Renal cortex interstitium (tissue), 11 donors: ENCODE results near the gene ACBD5. TPM values are rescaled to one million over a fixed set of nuclear protein-coding genes. Genes with fewer than 3 reads are reported as not detected.
"Not testable (repeated sequence)": the region's sequence is repeated elsewhere in the genome, so short reads cannot be mapped to it uniquely, and the experiment has no call there.

Source experiments
- DNase-seq, 11 donors: peaks; one replicate each; pipeline ENCODE4 v3.0.0-alpha.2; 2013; ENCODE audit warnings: low read depth in 9 of 11, low spot score in 4 of 11; ENCODE audit errors: extremely low read depth in 1 of 11
- polyA plus RNA-seq, 3 donors: library from polyadenylated mRNA; unstranded; fragments of 120-200 nt; gene quantifications; one replicate each; pipeline ENCODE4 v1.2.1, GENCODE V29; 2013; ENCODE audit not compliant: insufficient read length in 3 of 3

ACBD5 gene
- polyA plus RNA-seq, 3 donors, result 33.4 to 41.2 (median 38.4) TPM

DNA sequence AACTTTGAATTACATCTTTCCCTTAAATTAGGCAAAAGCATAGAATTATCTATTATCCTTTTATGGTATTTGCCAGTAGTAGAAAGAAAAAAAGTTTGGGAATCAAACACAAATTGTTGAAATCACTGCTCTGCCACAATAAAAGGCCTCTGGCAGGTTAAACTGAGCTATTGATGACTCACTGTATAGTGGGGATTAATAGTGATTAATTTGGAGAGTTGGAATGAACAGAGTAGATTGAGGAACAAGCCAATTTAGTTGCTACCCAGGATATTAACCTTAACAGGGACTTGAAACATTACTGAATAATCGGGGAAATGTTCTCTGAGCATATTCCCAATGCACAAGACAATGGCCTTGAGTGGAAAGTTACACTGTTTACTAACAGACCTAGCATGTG lies 52.3 kb downstream of the ACBD5 start:
- DNase-seq, result no peak

DNA sequence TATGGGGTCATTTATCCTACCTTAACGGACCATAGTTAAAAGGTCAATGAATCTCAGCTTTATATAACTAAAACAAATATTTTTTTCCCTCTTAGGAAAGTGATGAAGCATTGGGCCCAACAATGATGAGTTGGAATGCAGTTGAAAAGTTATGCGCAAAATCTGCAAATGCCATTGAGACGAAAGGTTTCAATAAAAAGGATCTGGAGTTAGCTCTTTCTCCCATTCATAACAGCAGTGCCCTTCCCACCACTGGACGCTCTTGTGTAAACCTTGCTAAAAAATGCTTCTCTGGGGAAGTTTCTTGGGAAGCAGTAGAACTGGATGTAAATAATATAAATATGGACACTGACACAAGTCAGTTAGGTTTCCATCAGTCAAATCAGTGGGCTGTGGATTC lies 70.7 kb downstream of the ACBD5 start:
- no peak for DNase-seq

DNA sequence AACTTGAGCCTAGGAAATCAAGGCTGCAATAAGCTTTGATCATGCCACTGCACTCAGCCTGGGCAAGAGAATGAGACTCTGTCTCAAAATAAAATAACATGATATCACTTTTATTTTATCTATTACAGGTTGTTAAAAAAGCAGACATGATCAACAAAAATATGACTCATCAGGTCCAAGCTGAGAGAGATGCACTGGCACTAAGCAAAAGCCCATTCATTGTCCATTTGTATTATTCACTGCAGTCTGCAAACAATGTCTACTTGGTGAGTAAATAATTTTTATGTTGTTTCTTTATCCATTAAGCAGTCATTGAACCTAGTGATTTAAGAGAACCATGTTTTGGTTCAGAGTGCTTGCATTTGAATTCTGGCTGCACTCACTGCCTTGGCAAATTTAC lies 82.2 kb downstream of the ACBD5 start:
- no peak for DNase-seq

DNA sequence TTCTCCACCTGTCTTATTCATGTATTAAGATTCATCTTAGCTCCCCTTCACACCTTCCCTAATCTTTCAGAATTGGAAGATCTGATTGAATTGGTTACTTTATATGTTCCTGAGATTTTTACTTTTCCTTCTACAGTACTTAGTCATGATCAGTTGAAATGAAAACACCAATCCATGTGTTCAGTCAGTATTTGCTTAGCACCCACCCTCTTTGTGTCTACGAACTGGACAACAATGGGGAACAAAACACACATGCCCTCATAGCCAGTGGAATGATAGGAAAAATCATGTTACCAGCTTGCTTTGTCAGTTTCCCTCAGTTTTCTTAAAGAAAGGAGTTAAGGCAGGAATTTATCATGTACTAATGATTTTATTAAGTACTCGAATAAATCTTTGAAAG lies 83.4 kb downstream of the ACBD5 start:
- DNase-seq, result no peak

DNA sequence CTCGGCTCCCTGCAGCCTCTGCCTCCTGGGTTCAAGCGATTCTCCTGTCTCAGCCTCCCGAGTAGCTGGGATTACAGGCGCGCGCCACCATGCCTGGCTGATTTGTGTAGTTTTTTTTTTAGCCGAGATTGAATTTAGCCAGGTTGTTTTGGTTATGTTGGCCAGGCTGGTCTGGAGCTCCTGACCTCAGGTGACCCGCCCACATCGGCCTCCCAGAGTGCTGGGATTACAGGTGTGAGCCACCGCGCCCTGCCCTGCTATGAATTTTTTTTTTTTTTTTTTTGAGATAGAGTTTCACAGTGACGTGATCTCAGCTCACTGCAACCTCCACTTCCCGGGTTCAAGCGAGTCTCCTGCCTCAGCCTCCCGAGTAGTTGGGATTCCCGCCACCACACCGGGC lies 84.0 kb downstream of the ACBD5 start:
- not testable (repeated sequence) for DNase-seq

DNA sequence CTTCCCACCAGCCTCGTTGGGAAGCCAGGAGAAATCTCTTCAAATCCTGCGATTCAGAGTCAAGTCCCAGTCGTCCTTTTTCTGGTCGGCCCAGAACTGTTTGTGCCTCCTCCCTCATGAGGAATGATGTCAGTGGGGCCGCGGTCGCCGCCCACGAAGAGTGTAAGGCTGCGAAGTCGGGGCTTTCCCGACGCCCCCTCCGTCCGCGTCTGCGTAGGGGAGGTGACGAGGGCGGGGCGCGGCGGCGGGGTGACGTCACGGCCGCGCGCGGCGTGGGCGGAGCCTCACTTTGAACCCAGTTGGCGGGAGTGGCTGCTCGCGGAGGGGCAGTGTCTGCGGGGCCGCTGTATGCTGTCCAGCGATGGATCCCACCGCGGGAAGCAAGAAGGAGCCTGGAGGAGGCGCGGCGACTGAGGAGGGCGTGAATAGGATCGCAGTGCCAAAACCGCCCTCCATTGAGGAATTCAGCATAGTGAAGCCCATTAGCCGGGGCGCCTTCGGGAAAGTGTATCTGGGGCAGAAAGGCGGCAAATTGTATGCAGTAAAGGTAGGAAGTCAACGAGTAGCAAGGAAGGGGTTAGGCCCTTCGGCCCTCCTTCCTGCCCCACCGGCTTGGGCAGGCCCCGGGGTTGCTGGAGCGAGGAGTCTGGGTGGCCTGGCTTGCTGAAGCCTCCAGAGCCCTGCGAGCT lies 85.4 kb downstream of the ACBD5 start, which contains the start of gene MASTL:
MASTL (plus strand) TSS at position 287 of the 689 bp plus-strand sequence; CDS start at position 362, 75 bp downstream.
- peak; percentile 79 to 92 (median 88) for DNase-seq

DNA sequence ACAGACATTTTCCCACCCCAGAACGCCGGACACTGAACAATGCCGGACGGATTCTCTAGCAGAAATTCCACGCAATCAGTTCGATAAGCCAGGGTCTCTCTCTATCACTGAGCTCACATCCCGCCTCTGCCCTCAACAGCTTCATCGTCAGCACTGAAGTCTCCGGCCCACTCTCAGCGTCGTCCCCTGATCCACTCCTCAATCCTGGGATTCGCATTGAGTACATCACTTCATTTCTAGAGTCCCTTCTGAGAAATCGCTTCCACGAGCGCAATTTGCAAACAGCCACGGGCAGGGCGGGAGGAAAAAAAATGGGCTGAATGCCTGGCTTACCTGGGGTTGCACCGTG lies 86.8 kb downstream of the ACBD5 start:
- DNase-seq, result peak in 5 of 11 donors; percentile 2 to 39 (median 24)

DNA sequence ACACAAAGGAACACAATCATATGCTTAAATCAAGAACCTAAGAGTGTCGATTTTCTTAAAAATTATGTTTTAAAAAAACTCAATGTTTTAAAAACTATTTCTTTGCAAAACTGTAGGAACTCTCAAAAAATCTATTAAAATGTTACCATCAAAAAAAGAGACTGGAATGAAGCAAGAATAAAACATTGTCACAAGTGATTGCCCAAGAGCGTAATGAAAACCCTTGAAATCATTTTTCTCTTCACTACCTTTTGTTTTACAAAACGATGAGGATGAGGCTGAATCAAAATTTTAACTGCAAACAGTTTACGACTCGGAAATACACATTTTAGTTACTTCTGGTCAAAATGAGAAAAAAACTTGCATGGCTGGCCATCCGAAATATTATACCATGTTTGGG lies 87.3 kb downstream of the ACBD5 start:
- no peak for DNase-seq

DNA sequence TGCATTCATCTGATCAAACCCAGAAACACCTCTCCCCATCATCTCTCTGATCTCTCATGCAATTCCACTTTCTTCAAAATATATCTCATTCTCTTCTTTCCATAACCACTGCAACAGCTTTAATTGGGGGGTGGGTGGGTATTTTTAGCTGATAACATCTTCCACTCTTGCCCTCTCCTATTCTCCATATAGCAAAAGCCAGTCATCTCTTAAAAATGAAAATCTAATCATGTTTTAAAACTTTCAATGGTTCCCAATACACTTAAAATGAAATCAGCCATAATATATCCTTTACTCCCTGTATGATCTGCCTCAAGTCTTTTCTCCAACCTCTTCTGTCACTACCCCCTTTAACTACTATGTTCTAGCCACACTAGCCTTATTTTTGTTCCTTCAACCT lies 87.9 kb downstream of the ACBD5 start:
- DNase-seq, result no peak

DNA sequence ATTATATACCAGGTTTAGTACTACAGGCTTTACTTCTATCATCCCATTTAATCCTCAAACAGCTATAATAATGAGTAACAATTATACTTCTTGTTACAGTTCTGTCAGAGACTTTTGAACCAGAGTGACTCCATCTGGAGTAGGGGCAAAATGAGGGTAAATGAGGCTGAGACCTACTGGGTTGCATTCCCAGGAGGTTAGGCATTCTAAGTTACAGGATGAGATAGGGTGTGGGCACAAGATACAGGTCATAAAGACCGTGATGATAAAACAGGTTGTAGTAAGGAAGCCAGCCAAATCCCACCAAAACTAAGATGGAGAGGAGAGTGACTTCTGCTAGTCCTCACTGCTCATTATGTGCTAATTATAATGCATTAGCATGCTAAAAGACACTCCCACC lies 90.3 kb downstream of the ACBD5 start:
- no peak for DNase-seq

DNA sequence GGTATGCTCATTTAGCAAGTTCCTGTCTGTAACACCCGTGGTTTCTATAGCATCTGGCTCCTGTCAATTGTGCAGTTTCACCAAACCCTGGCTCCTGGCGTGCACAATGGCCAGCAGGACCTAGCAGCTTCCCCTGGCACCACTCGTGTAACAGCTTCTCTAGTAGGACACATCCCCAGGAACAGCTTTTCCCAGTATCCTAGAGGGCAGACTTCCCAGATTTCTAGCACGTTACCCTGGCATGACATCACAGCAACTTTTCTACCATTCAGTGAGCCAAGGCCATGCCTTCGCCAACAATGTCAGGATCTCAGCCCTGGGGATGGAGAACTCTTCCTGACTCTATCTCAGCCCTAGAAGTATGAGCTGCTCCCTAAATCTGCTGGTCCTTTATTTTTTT lies 92.9 kb downstream of the ACBD5 start:
- no peak for DNase-seq

DNA sequence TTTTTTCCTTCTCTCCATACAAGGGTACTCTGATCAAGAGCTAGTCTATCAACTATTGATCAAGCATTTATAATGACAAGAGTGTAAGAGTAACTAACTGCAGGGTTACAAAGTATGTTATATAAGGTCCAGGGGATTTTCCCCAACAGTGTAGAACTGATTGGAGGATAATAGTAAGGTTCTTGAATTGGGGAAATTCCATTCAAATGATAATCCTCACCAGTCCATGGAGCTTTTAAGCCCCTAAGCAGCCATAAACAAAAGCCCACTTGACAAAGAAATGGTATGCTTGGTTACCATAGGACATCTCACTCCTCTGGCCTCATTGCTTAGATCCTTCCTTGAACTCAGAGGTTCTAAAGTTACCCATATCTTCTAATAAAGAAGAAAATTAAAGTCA lies 94.7 kb downstream of the ACBD5 start:
- no peak for DNase-seq

Other genes with a start within 250 kb of the ACBD5 start
- gene ANKRD26, start 140.3 kb downstream of the ACBD5 start, polyA plus RNA-seq, result 10 to 100 TPM; 13.6 to 18.2 (median 15.6) TPM
- gene YME1L1, start 86.4 kb downstream of the ACBD5 start, polyA plus RNA-seq, result 100 to 1,000 TPM; 112 to 139 (median 116) TPM
- 10 to 100 TPM; 12.6 to 22.2 (median 15.1) TPM for gene MASTL, start 85.4 kb downstream of the ACBD5 start, polyA plus RNA-seq